ENCODE measurements around the gene IBA57.

Gene IBA57

GRCh38 chr1:228156941-228157728 is 8.5 kb upstream of the IBA57 start:
- no CpG with 5 or more reads among the region's 24 CpGs for WGBS (ENCODE audit: extremely low coverage, insufficient coverage, low lambda C conversion rate)
- H3K36me3 ChIP-seq (ENCODE audit: control insufficient read depth, insufficient read depth, low read length), result no peaks in the 10 kb centered on the region
- H2AK5ac ChIP-seq (ENCODE audit: low read length), result no peak overlapping the region
- no peak overlapping the region for H3K18ac ChIP-seq (ENCODE audit: low read length)
- H3K4me2 ChIP-seq (ENCODE audit: low read length), result no peak overlapping the region
- H4K8ac ChIP-seq (ENCODE audit: low read depth, low read length), result no peak overlapping the region
- no peaks in the 10 kb centered on the region for H3K79me2 ChIP-seq (ENCODE audit: control insufficient read depth, insufficient read depth, low read length)
- no peak overlapping the region for H2BK120ac ChIP-seq (ENCODE audit: low read depth, low read length)
- H4K5ac ChIP-seq (ENCODE audit: low read length), result no peak overlapping the region
- no peak overlapping the region for H3K4ac ChIP-seq (ENCODE audit: low read depth, low read length)
- no peak overlapping the region for H2BK15ac ChIP-seq (replicated peaks; ENCODE audit: low read depth)
- no peak overlapping the region for H3K56ac ChIP-seq (ENCODE audit: low read length)
- H2BK5ac ChIP-seq (ENCODE audit: low read length), result no peak overlapping the region
- no peak overlapping the region for H3K23ac ChIP-seq (ENCODE audit: low read length)
- no peak overlapping the region for H3K9ac ChIP-seq (ENCODE audit: low read length)
- no peaks in the 10 kb centered on the region for H3K27me3 ChIP-seq (ENCODE audit: insufficient read depth, low read length, poor library complexity)
- no peaks in the 10 kb centered on the region for H3K79me1 ChIP-seq (ENCODE audit: low read length)
- H3K4me3 ChIP-seq (ENCODE audit: low read length), result no peak overlapping the region
- no peak for DNase-seq
- H3K27ac ChIP-seq (ENCODE audit: low read depth, low read length), result no peak overlapping the region
- no peaks in the 10 kb centered on the region for H3K4me1 ChIP-seq (ENCODE audit: control insufficient read depth, low read depth, low read length)

DNA sequence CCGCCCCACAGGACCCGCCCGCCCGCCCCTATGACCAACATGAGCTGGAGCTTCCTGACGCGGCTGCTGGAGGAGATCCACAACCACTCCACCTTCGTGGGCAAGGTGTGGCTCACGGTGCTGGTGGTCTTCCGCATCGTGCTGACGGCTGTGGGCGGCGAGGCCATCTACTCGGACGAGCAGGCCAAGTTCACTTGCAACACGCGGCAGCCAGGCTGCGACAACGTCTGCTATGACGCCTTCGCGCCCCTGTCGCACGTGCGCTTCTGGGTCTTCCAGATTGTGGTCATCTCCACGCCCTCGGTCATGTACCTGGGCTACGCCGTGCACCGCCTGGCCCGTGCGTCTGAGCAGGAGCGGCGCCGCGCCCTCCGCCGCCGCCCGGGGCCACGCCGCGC is 7.9 kb upstream of the IBA57 start:
- no peak overlapping the region for H3K4me2 ChIP-seq (ENCODE audit: low read length)
- H3K79me1 ChIP-seq (ENCODE audit: low read length), result no peaks in the 10 kb centered on the region
- no peak overlapping the region for H4K8ac ChIP-seq (ENCODE audit: low read depth, low read length)
- no peak overlapping the region for H3K23ac ChIP-seq (ENCODE audit: low read length)
- H3K56ac ChIP-seq (ENCODE audit: low read length), result no peak overlapping the region
- no peak overlapping the region for H3K9ac ChIP-seq (ENCODE audit: low read length)
- no peaks in the 10 kb centered on the region for H3K27me3 ChIP-seq (ENCODE audit: insufficient read depth, low read length, poor library complexity)
- no peak overlapping the region for H4K5ac ChIP-seq (ENCODE audit: low read length)
- H3K36me3 ChIP-seq (ENCODE audit: control insufficient read depth, insufficient read depth, low read length), result no peaks in the 10 kb centered on the region
- no peaks in the 10 kb centered on the region for H3K4me1 ChIP-seq (ENCODE audit: control insufficient read depth, low read depth, low read length)
- no peak overlapping the region for H2BK5ac ChIP-seq (ENCODE audit: low read length)
- H2BK120ac ChIP-seq (ENCODE audit: low read depth, low read length), result no peak overlapping the region
- H3K79me2 ChIP-seq (ENCODE audit: control insufficient read depth, insufficient read depth, low read length), result no peaks in the 10 kb centered on the region
- WGBS (ENCODE audit: extremely low coverage, insufficient coverage, low lambda C conversion rate), result no CpG with 5 or more reads among the region's 43 CpGs
- DNase-seq, result no peak
- H3K4ac ChIP-seq (ENCODE audit: low read depth, low read length), result no peak overlapping the region
- H3K4me3 ChIP-seq (ENCODE audit: low read length), result no peak overlapping the region
- no peak overlapping the region for H2AK5ac ChIP-seq (ENCODE audit: low read length)
- no peak overlapping the region for H3K18ac ChIP-seq (ENCODE audit: low read length)
- H3K27ac ChIP-seq (ENCODE audit: low read depth, low read length), result no peak overlapping the region
- no peak overlapping the region for H2BK15ac ChIP-seq (replicated peaks; ENCODE audit: low read depth)

DNA sequence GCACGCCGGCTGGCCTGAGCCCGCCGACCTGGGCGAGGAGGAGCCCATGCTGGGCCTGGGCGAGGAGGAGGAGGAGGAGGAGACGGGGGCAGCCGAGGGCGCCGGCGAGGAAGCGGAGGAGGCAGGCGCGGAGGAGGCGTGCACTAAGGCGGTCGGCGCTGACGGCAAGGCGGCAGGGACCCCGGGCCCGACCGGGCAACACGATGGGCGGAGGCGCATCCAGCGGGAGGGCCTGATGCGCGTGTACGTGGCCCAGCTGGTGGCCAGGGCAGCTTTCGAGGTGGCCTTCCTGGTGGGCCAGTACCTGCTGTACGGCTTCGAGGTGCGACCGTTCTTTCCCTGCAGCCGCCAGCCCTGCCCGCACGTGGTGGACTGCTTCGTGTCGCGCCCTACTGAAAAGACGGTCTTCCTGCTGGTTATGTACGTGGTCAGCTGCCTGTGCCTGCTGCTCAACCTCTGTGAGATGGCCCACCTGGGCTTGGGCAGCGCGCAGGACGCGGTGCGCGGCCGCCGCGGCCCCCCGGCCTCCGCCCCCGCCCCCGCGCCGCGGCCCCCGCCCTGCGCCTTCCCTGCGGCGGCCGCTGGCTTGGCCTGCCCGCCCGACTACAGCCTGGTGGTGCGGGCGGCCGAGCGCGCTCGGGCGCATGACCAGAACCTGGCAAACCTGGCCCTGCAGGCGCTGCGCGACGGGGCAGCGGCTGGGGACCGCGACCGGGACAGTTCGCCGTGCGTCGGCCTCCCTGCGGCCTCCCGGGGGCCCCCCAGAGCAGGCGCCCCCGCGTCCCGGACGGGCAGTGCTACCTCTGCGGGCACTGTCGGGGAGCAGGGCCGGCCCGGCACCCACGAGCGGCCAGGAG is 7.2 kb upstream of the IBA57 start:
- Histone ChIP-seq H2BK120ac (ENCODE audit: low read depth, low read length) (no peak overlapping the region), H3K4me1 (ENCODE audit: control insufficient read depth, low read depth, low read length) (no peaks in the 10 kb centered on the region), H3K9ac (ENCODE audit: low read length) (no peak overlapping the region), H3K27me3 (ENCODE audit: insufficient read depth, low read length, poor library complexity) (no peaks in the 10 kb centered on the region), H3K4me2 (ENCODE audit: low read length) (no peak overlapping the region), H3K18ac (ENCODE audit: low read length) (no peak overlapping the region), H2BK15ac (replicated peaks; ENCODE audit: low read depth) (no peak overlapping the region), H2AK5ac (ENCODE audit: low read length) (no peak overlapping the region), H2BK5ac (ENCODE audit: low read length) (no peak overlapping the region), H4K5ac (ENCODE audit: low read length) (no peak overlapping the region), H3K36me3 (ENCODE audit: control insufficient read depth, insufficient read depth, low read length) (no peaks in the 10 kb centered on the region), H4K8ac (ENCODE audit: low read depth, low read length) (no peak overlapping the region), H3K27ac (ENCODE audit: low read depth, low read length) (no peak overlapping the region), H3K79me1 (ENCODE audit: low read length) (no peaks in the 10 kb centered on the region), H3K4ac (ENCODE audit: low read depth, low read length) (no peak overlapping the region), H3K79me2 (ENCODE audit: control insufficient read depth, insufficient read depth, low read length) (no peaks in the 10 kb centered on the region), H3K56ac (ENCODE audit: low read length) (no peak overlapping the region), H3K23ac (ENCODE audit: low read length) (no peak overlapping the region), H3K4me3 (ENCODE audit: low read length) (no peak overlapping the region)
- DNase-seq, result no peak
- no CpG with 5 or more reads among the region's 98 CpGs for WGBS (ENCODE audit: extremely low coverage, insufficient coverage, low lambda C conversion rate)

DNA sequence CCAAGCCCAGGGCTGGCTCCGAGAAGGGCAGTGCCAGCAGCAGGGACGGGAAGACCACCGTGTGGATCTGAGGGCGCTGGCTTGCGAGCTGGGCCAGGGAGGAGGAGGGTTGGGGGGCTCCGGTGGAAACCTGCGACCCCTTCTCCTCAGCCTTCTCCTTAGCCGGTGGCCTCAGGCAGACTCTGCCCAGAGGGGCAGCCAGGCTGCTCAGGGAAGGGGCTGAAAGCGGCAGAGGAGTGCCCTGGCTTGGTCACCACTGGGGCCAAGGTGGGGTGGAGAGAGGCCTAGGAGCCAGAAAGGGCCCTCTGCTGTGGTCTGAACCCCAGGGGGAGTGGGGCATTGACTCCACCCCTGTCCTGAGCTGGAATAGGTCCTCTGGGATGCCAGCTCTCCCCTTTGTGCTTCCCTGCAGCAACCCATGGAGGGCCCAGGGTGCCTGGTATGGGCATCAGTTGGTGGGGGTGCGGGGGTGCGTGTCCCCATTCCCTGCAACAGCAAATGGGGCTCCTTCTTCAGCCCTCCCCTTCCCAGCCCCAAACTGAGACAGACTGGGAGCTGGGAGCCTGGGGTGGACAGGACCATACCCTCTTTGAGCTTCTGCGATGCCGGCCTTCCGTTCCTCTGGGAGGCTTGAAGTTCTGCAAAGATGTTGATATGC is 6.5 kb upstream of the IBA57 start:
- DNase-seq, result no peak
- H2AK5ac ChIP-seq (ENCODE audit: low read length), result no peak overlapping the region
- no peak overlapping the region for H3K4me2 ChIP-seq (ENCODE audit: low read length)
- H2BK15ac ChIP-seq (replicated peaks; ENCODE audit: low read depth), result no peak overlapping the region
- H3K4me3 ChIP-seq (ENCODE audit: low read length), result no peak overlapping the region
- no peak overlapping the region for H3K4ac ChIP-seq (ENCODE audit: low read depth, low read length)
- H3K23ac ChIP-seq (ENCODE audit: low read length), result no peak overlapping the region
- H3K56ac ChIP-seq (ENCODE audit: low read length), result no peak overlapping the region
- no peak overlapping the region for H3K27ac ChIP-seq (ENCODE audit: low read depth, low read length)
- H3K9ac ChIP-seq (ENCODE audit: low read length), result no peak overlapping the region
- no peaks in the 10 kb centered on the region for H3K27me3 ChIP-seq (ENCODE audit: insufficient read depth, low read length, poor library complexity)
- H4K5ac ChIP-seq (ENCODE audit: low read length), result no peak overlapping the region
- no peak overlapping the region for H3K18ac ChIP-seq (ENCODE audit: low read length)
- no CpG with 5 or more reads among the region's 14 CpGs for WGBS (ENCODE audit: extremely low coverage, insufficient coverage, low lambda C conversion rate)
- no peaks in the 10 kb centered on the region for H3K4me1 ChIP-seq (ENCODE audit: control insufficient read depth, low read depth, low read length)
- H2BK5ac ChIP-seq (ENCODE audit: low read length), result no peak overlapping the region
- no peaks in the 10 kb centered on the region for H3K79me2 ChIP-seq (ENCODE audit: control insufficient read depth, insufficient read depth, low read length)
- no peaks in the 10 kb centered on the region for H3K79me1 ChIP-seq (ENCODE audit: low read length)
- H3K36me3 ChIP-seq (ENCODE audit: control insufficient read depth, insufficient read depth, low read length), result no peaks in the 10 kb centered on the region
- H4K8ac ChIP-seq (ENCODE audit: low read depth, low read length), result no peak overlapping the region
- no peak overlapping the region for H2BK120ac ChIP-seq (ENCODE audit: low read depth, low read length)

DNA sequence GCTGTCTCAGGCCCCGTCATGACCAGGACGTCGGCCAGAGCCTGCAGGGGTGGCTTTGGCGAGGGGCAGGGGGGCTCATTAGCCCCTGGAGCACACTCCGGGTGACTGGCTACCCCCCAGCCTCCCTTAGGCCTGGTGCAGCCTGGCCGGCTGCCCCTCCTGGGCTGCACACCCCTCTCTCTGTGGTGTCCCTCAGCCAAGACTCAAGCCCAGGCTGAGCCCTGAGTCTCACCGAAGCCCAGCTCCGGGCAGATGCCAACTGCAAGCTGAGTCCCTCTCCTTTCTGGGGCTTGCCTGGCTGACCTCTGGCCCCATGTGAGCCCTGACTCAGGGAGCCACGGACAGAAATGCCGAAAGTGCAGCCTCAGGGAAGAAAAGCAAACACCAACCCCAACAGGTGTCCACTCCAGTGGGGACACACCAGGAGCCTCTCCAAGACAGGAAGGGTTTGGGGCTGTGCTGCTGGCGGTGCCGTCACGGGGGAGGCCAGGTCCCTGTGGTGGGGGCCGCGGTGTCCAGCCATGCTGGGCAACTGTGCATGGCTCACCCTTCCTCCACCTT is 5.3 kb upstream of the IBA57 start:
- H3K79me2 ChIP-seq (ENCODE audit: control insufficient read depth, insufficient read depth, low read length), result no peaks in the 10 kb centered on the region
- H3K27me3 ChIP-seq (ENCODE audit: insufficient read depth, low read length, poor library complexity), result no peaks in the 10 kb centered on the region
- H3K79me1 ChIP-seq (ENCODE audit: low read length), result no peaks in the 10 kb centered on the region
- H3K56ac ChIP-seq (ENCODE audit: low read length), result no peak overlapping the region
- H4K5ac ChIP-seq (ENCODE audit: low read length), result no peak overlapping the region
- no peak overlapping the region for H4K8ac ChIP-seq (ENCODE audit: low read depth, low read length)
- no peak overlapping the region for H3K4me2 ChIP-seq (ENCODE audit: low read length)
- no peak overlapping the region for H3K27ac ChIP-seq (ENCODE audit: low read depth, low read length)
- H2BK5ac ChIP-seq (ENCODE audit: low read length), result no peak overlapping the region
- no peak overlapping the region for H3K18ac ChIP-seq (ENCODE audit: low read length)
- no CpG with 5 or more reads among the region's 15 CpGs for WGBS (ENCODE audit: extremely low coverage, insufficient coverage, low lambda C conversion rate)
- no peak overlapping the region for H2AK5ac ChIP-seq (ENCODE audit: low read length)
- H2BK15ac ChIP-seq (replicated peaks; ENCODE audit: low read depth), result no peak overlapping the region
- no peak overlapping the region for H3K23ac ChIP-seq (ENCODE audit: low read length)
- no peak overlapping the region for H3K4me3 ChIP-seq (ENCODE audit: low read length)
- no peaks in the 10 kb centered on the region for H3K4me1 ChIP-seq (ENCODE audit: control insufficient read depth, low read depth, low read length)
- no peak for DNase-seq
- H3K36me3 ChIP-seq (ENCODE audit: control insufficient read depth, insufficient read depth, low read length), result no peaks in the 10 kb centered on the region
- H2BK120ac ChIP-seq (ENCODE audit: low read depth, low read length), result no peak overlapping the region
- no peak overlapping the region for H3K9ac ChIP-seq (ENCODE audit: low read length)
- no peak overlapping the region for H3K4ac ChIP-seq (ENCODE audit: low read depth, low read length)

All from mesendoderm (in vitro differentiated cells).